Body of pancreas (tissue), 4 donors: ENCODE data around the gene EFR3B. TPM values are rescaled to one million over a fixed set of nuclear protein-coding genes. Genes with fewer than 3 reads are reported as not detected.

Source experiments
- ATAC-seq: fragments of 150-250 bp; one replicate; pipeline ENCODE4 v1.9.1; 2016
- DNase-seq, 4 donors: peaks; one replicate each; pipeline ENCODE4 v3.0.0-alpha.2; 2019
- H3K27ac ChIP-seq, 4 donors: fragments of 200-600 bp; sonication (generic); 1 replicate in 3 of 4; 2 replicates in 1 of 4; pipeline versions ENCODE4 v1.5.1 to v1.6.1; 2016 to 2019; ENCODE audit warnings: mild to moderate bottlenecking in 1 of 4, mixed read lengths in 1 of 4, moderate library complexity in 1 of 4
- H3K27me3 ChIP-seq, 2 donors: fragments of 200-600 bp; sonication (generic); one replicate each; pipeline ENCODE4 v1.6.0; 2016; ENCODE audit warnings: mild to moderate bottlenecking in 1 of 2
- H3K36me3 ChIP-seq, 2 donors: fragments of 200-600 bp; sonication (generic); replicated peaks in 1 of 2; 2 replicates each; pipeline ENCODE4 v1.5.1; 2016; ENCODE audit warnings: low read depth in 2 of 2; ENCODE audit not compliant: insufficient read depth in 1 of 2
- H3K4me1 ChIP-seq: fragments of 200-600 bp; sonication (generic); one replicate; pipeline ENCODE4 v1.6.0; 2016
- H3K4me3 ChIP-seq, 2 donors: fragments of 200-600 bp; sonication (generic); 1 replicate in 1 of 2; 2 replicates in 1 of 2; pipeline ENCODE4 v1.5.1; 2016 to 2019
- H3K9me3 ChIP-seq, 3 donors: fragments of 200-600 bp; sonication (generic); 1 replicate in 2 of 3; 2 replicates in 1 of 3; pipeline ENCODE4 v1.5.1; 2016
- CTCF ChIP-seq, 7 experiments: fragments of 450-650 bp in 4 of 7; fragments of 200-600 bp in 3 of 7; sonication (generic) in 3 of 7; IDR thresholded peaks; one replicate each; pipeline ENCODE4 v1.5.1; 2016 to 2019; ENCODE audit warnings: antibody characterized with exemption in 7 of 7
- POLR2A ChIP-seq, 3 donors: fragments of 450-650 bp; IDR thresholded peaks; one replicate each; pipeline ENCODE4 v1.6.1; 2016; ENCODE audit warnings: antibody characterized with exemption in 3 of 3, mild to moderate bottlenecking in 2 of 3
- WGBS, 2 donors: methylation state at CpG; one replicate each; pipeline ENCODE4 v1.1.5; 2017; 5-methylcytosine and 5-hydroxymethylcytosine counted together
- intact Hi-C: fragments of 100-400 bp; cut with DNase I; formaldehyde crosslinking; loops from one replicate; pipeline ENCODE4 v1.15.1; 2023
- total RNA-seq, 2 donors: library from RNA; depleted of rRNA; stranded (reverse); fragments of >200 nt; gene quantifications; one replicate each; pipeline ENCODE4 v1.1.0, GENCODE V29; 2016

Gene EFR3B
- total RNA-seq, 2 donors from 2014 or later: under 0.01 to 0.52 TPM

- TF ChIP-seq POLR2A (IDR thresholded peaks at IDR 0.05) (no peak), CTCF (IDR thresholded peaks at IDR 0.05) (no peak)
These were observed 8.3 kb downstream of the EFR3B start for GRCh38 chr2:25050128-25050527.

GRCh38 chr2:25053041-25053440, 11.2 kb downstream of the EFR3B start:
- Histone ChIP-seq H3K36me3 (no peaks in the 10 kb centered on the region), H3K9me3 (no peaks in the 10 kb centered on the region), H3K4me1 (no peaks in the 10 kb centered on the region), H3K27me3 (no peaks in the 10 kb centered on the region), H3K4me3 (no peak overlapping the region), H3K27ac (no peak overlapping the region)
- no peak for ATAC-seq
- TF ChIP-seq POLR2A (IDR thresholded peaks at IDR 0.05): no peak
- TF ChIP-seq CTCF (IDR thresholded peaks at IDR 0.05): no peak
- intact Hi-C loops: no loop called here
- 80 to 97% methylated on average over 3 of the region's 3 CpGs for WGBS, 2 donors
- DNase-seq: no peak

More at GRCh38 chr2:25050128-25050527, 8.3 kb downstream of the EFR3B start:
- H3K4me3 ChIP-seq: no peak overlapping the region
- H3K27me3 ChIP-seq: peaks cover 0 to 2% of the 10 kb centered on the region in 2 donors
- H3K36me3 ChIP-seq: no peaks in the 10 kb centered on the region
- no peaks in the 10 kb centered on the region for H3K4me1 ChIP-seq
- no peak for DNase-seq
- no peak for ATAC-seq
- H3K27ac ChIP-seq: no peak overlapping the region
- no peaks in the 10 kb centered on the region for H3K9me3 ChIP-seq
- intact Hi-C loops: no loop called here

- ATAC-seq: no peak
- no peak for DNase-seq
- H3K9me3 ChIP-seq: no peaks in the 10 kb centered on the region
- no peak overlapping the region for H3K27ac ChIP-seq
- H3K4me3 ChIP-seq: no peak overlapping the region
- no peaks in the 10 kb centered on the region for H3K4me1 ChIP-seq
- no peaks in the 10 kb centered on the region for H3K27me3 ChIP-seq
- WGBS, 2 donors: 67% methylated on average over 3 to 4 of the region's 4 CpGs
- intact Hi-C loops: no loop called here
- TF ChIP-seq CTCF (IDR thresholded peaks at IDR 0.05) (no peak), POLR2A (IDR thresholded peaks at IDR 0.05) (no peak)
- H3K36me3 ChIP-seq: no peaks in the 10 kb centered on the region
These were observed 12.8 kb downstream of the EFR3B start for GRCh38 chr2:25054720-25055119.

- H3K4me3 ChIP-seq: no peak overlapping the region
- no peaks in the 10 kb centered on the region for H3K4me1 ChIP-seq
- no peak overlapping the region for H3K27ac ChIP-seq
- WGBS, 2 donors: 75 to 76% methylated on average over 9 of the region's 9 CpGs
- no peaks in the 10 kb centered on the region for H3K27me3 ChIP-seq
- ATAC-seq (no peak), DNase-seq (no peak)
- intact Hi-C loops: no loop called here
- H3K9me3 ChIP-seq: no peaks in the 10 kb centered on the region
- no peak for TF ChIP-seq POLR2A (IDR thresholded peaks at IDR 0.05)
- no peak for TF ChIP-seq CTCF (IDR thresholded peaks at IDR 0.05)
- no peaks in the 10 kb centered on the region for H3K36me3 ChIP-seq
These were observed 13.6 kb downstream of the EFR3B start for GRCh38 chr2:25055376-25055920.

GRCh38 chr2:25056098-25056821, 14.4 kb downstream of the EFR3B start:
- Histone ChIP-seq H3K36me3 (no peaks in the 10 kb centered on the region), H3K27ac (no peak overlapping the region), H3K9me3 (no peaks in the 10 kb centered on the region), H3K27me3 (no peaks in the 10 kb centered on the region), H3K4me1 (no peaks in the 10 kb centered on the region), H3K4me3 (no peak overlapping the region)
- TF ChIP-seq POLR2A (IDR thresholded peaks at IDR 0.05): no peak
- TF ChIP-seq CTCF (IDR thresholded peaks at IDR 0.05): no peak
- intact Hi-C loops: no loop called here
- ATAC-seq (no peak), DNase-seq (no peak)
- 51 to 52% methylated on average over 9 of the region's 9 CpGs for WGBS, 2 donors
